ENCODE results near the gene KRTAP12-2.
"Not testable (repeated sequence)": the region's sequence is repeated elsewhere in the genome, so short reads cannot be mapped to it uniquely, and the experiment has no call there.

KRTAP12-2 gene

DNA sequence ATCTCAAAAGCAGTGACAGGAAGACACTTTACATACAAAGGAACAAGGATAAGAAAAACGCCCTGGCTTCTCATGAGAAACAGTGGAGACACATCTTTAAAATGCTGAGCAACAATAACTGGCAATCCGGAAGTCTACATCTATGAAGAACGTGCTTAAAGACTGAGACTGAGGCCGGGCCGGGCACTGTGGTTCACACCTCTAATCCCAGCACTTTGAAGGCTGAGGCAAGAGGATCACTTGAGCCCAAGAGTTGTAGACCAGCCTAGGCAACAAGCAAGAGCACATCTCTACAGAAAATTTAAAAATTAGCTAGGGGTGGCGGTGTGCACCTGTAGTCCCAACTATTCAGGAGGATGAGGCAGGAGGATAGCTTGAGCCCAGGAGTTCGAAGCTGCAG is 17.4 kb upstream of the KRTAP12-2 start:
- no peak for DNase-seq

- DNase-seq: no peak
These were observed 15.9 kb upstream of the KRTAP12-2 start for GRCh38 chr21:44682580-44683151.

DNA sequence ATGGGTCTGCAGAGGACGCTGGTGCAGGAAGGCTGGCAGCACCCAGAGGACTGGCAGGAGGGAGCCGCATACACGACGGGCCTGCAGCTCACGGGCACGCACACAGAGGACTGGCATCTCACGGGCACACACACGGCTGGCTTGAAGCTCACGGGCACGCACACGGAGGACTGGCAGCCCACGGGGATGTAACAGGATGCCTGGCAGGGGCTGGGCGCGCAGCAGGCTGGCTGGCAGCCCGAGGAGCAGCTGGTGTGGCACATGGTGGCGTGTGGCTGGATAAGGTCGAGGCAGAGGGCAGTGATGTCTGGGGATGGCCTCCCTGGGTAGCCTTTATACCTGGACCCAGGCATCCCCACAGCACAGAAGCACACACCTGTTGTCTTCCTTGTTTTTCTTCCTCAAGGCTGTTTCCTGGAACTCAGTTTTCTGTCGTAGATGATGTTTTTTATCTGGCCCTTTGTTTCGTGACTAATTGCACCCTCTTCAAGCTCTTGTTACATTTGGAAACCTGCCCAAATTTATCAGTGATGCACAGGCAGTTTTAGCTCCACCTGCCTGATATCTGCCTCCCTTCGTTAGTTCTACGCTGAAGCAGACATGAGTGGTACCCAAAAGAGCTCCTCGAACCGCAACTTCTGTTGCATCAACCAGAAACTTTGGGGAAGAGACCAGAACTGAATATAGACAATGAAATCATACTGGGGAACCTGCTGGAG is 15.3 kb upstream of the KRTAP12-2 start, which contains the start of gene KRTAP12-1:
TSS of gene KRTAP12-1 (minus strand) at position 303 of the 719 bp plus-strand sequence. CDS start at position 263, 40 bp downstream.
- DNase-seq: no peak

DNA sequence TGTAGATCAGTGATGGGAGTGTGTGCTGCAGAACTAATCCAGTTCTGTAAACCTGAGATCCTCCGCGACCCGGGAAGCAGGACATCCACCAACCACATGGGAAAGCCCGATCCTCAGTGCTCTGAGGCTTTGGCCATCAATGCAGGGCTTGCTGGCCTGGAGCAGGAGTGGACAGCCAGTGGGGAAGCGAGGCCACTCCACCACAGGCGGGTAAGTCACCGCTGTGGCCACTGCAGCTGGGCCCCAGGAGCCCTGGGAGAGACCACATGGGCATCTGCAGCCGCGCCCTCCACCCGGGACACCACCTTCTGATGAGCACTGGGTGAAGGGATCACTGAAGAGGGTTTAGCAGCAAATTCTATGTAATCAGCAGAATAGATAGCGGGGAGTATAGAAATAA is 14.4 kb upstream of the KRTAP12-2 start:
- DNase-seq: no peak

DNA sequence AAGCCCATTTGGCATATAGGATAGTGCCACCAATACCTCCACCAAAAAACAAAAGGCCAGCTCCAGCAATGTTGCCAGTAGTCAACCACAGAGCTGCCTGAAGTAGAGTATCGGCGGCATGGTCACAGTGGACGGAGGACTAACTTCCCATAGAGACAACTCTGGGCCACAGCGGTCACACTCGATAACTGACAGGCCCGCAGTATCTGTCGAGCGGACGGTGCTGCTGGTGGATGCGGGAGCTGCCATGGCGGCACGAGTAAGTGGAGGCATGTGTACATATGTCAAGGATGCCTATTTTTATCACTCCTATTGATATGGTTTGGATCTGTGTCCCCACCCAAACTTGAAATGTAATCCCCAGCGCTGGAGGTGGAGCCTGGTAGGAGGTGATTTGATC is 11.2 kb upstream of the KRTAP12-2 start:
- peak; percentile 43 for DNase-seq

DNA sequence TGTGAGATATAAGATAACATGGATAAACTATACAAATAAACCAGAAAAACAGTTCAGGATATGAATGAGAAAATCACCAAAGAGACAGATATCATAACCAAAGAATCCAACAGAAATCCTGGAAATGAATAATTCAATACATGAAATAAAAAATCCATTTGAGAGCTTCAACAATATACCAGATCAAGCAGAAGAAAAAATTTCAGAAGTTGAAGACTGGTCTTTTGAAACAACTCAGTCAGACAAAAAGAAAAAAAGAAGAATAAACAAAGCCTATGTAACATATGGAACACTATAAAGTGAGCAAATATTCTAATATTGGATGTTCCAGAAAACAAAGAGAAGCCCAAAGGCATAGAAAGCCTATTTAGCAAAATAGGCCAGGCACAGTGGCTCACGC is 5.2 kb upstream of the KRTAP12-2 start:
- no peak for DNase-seq

- DNase-seq: peak; percentile 28
These were observed 4.1 kb upstream of the KRTAP12-2 start for GRCh38 chr21:44670642-44671432.

DNA sequence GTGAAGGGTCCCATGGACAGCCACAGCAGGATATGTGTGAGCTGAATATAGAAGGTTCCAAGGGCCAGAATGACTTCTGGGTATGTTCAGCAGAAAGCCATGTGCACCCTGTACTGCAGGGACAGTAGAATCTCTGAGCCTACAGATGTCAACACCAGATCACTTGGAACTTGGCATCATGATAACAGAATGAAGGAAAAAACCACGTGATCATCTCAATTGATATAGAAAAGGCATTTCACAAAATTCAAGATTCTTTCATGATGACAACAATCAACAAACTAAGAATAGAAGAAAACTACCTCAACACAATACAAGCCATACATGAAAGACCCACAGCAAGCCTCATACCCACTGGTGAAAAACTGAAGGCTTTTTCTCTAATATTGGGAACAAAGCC is 885 bp upstream of the KRTAP12-2 start:
- no peak for DNase-seq

GRCh38 chr21:44664691-44665090 is 2.0 kb downstream of the KRTAP12-2 start:
- peak; percentile 33 for DNase-seq

DNA sequence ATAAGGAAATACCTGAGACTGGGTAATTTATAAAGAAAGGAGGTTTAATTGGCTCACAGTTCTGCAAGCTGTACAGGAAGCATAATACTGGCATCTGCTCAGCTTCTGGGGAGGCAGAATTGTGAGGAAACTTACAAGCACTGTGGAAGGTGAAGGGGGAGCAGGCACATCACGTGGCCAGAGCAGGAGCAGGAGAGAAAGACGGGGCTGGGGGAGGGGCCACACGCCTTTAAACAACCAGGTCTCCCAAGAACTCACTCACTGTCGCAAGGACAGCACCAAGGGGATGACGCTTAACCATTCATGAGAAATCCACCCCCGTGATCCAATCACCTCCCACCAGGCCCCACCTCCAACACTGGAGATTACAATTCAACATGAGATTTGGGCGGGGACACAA is 5.2 kb downstream of the KRTAP12-2 start:
- DNase-seq: not testable (repeated sequence)

GRCh38 chr21:44658913-44659595 is 7.7 kb downstream of the KRTAP12-2 start:
- peak; percentile 44 for DNase-seq

GRCh38 chr21:44658541-44658910 is 8.2 kb downstream of the KRTAP12-2 start:
- DNase-seq: no peak

- DNase-seq: no peak
These were observed 8.8 kb downstream of the KRTAP12-2 start, which contains the start of gene KRTAP12-3 for GRCh38 chr21:44657635-44658540. KRTAP12-3 (plus strand) TSS chr21:44657932; CDS start chr21:44657980, 48 bp downstream.

GRCh38 chr21:44656868-44657267 is 9.9 kb downstream of the KRTAP12-2 start:
- DNase-seq: no peak

DNA sequence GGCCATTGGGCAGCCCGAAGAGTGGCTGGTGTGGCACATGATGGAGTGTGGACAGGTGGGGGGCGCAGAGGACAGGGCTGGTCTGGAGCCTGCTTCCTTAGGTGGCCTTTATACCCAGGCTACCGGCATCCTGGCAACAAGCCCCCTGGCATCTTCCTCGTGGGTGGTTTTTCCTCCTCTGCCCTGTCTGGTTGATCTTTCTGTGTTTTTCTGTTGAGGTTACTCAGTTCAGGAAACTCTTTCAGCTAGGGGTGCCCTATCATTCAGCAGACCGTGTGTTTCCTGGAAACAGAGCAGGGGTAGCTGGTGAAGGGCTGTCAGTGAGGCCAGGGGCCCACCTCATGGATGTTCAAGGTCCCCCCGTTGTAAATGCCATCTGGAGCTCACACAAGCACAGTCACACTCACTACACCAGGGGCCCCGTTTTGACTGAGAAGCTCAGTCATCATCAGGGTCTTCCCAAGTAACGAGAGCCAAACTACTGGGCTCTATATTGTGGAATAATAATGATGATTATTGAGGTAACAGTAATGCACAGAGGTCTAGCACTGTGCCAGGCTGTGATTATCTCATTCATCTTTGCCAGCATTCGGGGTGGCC is 12.1 kb downstream of the KRTAP12-2 start, which contains the start of gene KRTAP12-4:
TSS of gene KRTAP12-4 (minus strand) at position 84 of the 600 bp plus-strand sequence. CDS start at position 39, 45 bp downstream.
- DNase-seq: no peak

- no peak for DNase-seq
These were observed 12.8 kb downstream of the KRTAP12-2 start for GRCh38 chr21:44653656-44654575.

GRCh38 chr21:44653123-44653522 is 13.6 kb downstream of the KRTAP12-2 start:
- DNase-seq: no peak

DNA sequence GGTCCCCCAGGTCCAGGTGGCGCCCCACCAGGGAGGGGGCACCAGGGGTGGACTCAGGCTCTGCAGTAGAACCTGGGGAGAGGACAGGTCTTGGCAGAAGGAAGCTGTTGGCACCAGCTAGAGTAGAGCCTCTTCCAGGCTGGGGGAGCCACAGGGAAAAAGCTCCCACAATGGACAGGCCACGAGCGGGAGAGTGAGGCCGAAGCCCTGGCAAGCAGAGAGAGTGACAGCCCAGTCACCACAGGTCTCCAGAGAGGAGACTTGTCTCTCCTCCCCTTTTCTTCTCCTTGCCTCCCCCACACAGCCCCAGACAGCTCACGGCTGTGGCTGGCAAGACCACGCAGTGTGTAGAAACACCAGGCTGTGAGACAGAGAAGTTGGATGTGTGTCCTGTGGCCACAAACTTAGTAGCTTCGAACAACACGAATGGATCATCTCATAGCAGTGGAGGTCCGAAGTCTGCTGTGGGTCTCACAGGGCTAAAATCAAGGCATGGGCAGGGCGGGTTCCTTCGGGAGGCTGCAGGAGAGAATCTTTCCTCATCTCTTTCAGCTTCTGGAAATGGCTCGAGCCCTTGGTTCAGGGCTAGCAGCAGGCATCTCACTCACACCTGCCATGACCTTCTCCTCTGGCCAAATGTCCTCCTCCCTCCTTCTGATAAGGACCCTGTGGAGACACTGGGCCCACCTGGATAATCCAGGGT is 15.6 kb downstream of the KRTAP12-2 start:
- DNase-seq: no peak

DNA sequence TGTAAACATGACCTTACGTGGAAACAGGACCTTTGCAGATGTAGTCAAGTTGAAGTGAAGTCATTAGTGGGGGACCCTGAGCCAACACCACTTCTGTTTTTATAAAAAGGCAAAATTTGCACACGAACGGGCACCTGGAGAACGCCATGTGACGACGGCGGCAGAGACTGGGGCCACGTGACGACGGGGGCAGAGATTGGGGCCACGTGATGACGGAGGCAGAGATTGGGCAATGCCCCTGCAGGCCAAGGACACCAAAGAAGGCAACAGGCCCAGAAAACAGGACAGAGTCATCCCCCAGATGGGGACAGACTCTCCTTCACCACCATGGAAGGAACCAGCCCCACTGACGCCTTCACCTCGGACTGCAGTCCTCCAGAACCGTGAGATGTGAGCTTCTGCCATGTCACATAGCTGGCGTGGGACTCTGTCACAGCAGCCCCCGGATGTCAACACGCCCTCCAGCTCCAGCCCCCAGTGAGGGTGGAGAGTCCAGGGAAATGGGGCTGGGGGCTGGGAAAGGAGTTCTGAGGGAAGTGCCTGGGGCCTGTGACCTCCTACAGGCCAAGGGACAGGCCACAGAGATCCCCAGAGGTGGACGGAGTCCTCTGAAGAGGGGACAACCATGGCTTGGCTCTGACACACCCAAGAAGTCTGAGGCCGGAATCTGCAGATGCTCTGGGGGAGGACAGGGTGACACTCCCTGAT is 16.3 kb downstream of the KRTAP12-2 start:
- DNase-seq: no peak

All from activated CD8-positive, alpha-beta memory T cell treated with anti-CD3 and anti-CD28 coated beads for 24 hours (primary cell).